OCI-LY7 (cell line): ENCODE measurements around the gene CLEC16A.

ENCODE experiments used
- CTCF ChIP-seq: fragments of 200-600 bp; sonication (generic); conservative IDR thresholded peaks from 2 replicates; pipeline ENCODE4 v1.5.1; 2014; ENCODE audit warnings: mild to moderate bottlenecking, antibody characterized with exemption, low read length, moderate library complexity, mixed read lengths
- EZH2phosphoT487 ChIP-seq: fragments of 200-600 bp; sonication (generic); IDR thresholded peaks from 2 replicates; pipeline ENCODE4 v1.6.1; 2018; ENCODE audit warnings: low read depth, borderline replicate concordance, mild to moderate bottlenecking, mixed run types, antibody characterized with exemption, low read length, moderate library complexity, mixed read lengths

DNA sequence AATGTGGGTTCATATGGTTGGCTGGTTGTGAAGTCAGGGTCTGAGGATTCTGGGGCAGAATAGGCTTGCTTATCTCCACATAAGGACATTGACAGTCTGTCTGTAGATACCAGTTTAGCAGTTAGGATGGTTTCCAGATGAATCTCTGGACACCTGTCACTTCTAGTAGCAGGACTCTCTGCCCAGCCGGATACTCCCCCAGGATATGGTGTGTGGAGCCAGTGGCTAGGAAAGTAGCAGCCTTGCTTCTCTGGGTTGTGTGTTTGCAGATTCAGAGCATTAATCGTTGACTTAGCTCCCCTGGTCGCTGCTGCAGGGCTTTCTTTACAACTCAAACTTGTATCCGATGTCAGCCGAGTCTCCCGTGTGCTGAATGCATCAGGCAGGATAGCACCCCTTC lies 45.2 kb downstream of the CLEC16A start:
- TF ChIP-seq EZH2phosphoT487: no peak
- no peak for TF ChIP-seq CTCF
